CD4-positive, alpha-beta T cell treated with Interleukin-4 for 1 hour (primary cell): Measurements from ENCODE around the gene ADGRG1.
A peak's percentile ranks its signal among the peaks of the same experiment; 100 is the strongest.

Experiments
- DNase-seq, 2 donors: peaks; one replicate each; pipeline ENCODE4 v3.0.0-alpha.2; 2020 to 2022

The ADGRG1 gene

GRCh38 chr16:57636184-57636583 lies 7.8 kb downstream of the ADGRG1 start:
- no peak for DNase-seq

- DNase-seq = no peak
Measured at GRCh38 chr16:57637020-57637419, 8.6 kb downstream of the ADGRG1 start.

- DNase-seq = no peak
Measured at GRCh38 chr16:57637424-57637823, 9.0 kb downstream of the ADGRG1 start.

- DNase-seq = no peak
Measured at GRCh38 chr16:57637965-57638364, 9.5 kb downstream of the ADGRG1 start.

GRCh38 chr16:57638381-57638780 lies 10.0 kb downstream of the ADGRG1 start:
- no peak for DNase-seq

GRCh38 chr16:57639172-57639887 lies 10.9 kb downstream of the ADGRG1 start:
- peak; percentile 19 to 26 for DNase-seq

GRCh38 chr16:57640185-57640584 lies 11.8 kb downstream of the ADGRG1 start:
- no peak for DNase-seq

GRCh38 chr16:57640612-57641011 lies 12.2 kb downstream of the ADGRG1 start:
- DNase-seq = no peak

GRCh38 chr16:57642160-57643135 lies 14.0 kb downstream of the ADGRG1 start:
- no peak for DNase-seq

- DNase-seq = no peak
Measured at GRCh38 chr16:57643147-57643874, 14.9 kb downstream of the ADGRG1 start.

GRCh38 chr16:57643910-57644309 lies 15.5 kb downstream of the ADGRG1 start:
- DNase-seq = no peak

- DNase-seq = no peak
Measured at GRCh38 chr16:57644383-57645014, 16.1 kb downstream of the ADGRG1 start.

GRCh38 chr16:57645169-57645568 lies 16.7 kb downstream of the ADGRG1 start:
- no peak for DNase-seq

GRCh38 chr16:57645691-57646387 lies 17.4 kb downstream of the ADGRG1 start:
- no peak for DNase-seq

GRCh38 chr16:57646388-57647039 lies 18.1 kb downstream of the ADGRG1 start:
- peak; percentile 40 to 49 for DNase-seq

- DNase-seq = no peak
Measured at GRCh38 chr16:57647136-57647875, 18.9 kb downstream of the ADGRG1 start.

- DNase-seq = peak; percentile 20 to 30
Measured at GRCh38 chr16:57648125-57648524, 19.7 kb downstream of the ADGRG1 start.

- peak; percentile 83 to 88 for DNase-seq
Measured at GRCh38 chr16:57648581-57649442, 20.4 kb downstream of the ADGRG1 start.

- no peak for DNase-seq
Measured at GRCh38 chr16:57649443-57649751, 21.0 kb downstream of the ADGRG1 start.

GRCh38 chr16:57649846-57650245 lies 21.4 kb downstream of the ADGRG1 start:
- DNase-seq = no peak
